Measurements from ENCODE around the gene DCPS. TPM values are rescaled to one million over a fixed set of nuclear protein-coding genes. Genes with fewer than 3 reads are reported as not detected.
"Not testable (repeated sequence)": the region's sequence is repeated elsewhere in the genome, so short reads cannot be mapped to it uniquely, and the experiment has no call there.

The DCPS gene
- total RNA-seq, 1 donor from 2014 or later, result 6.6 TPM

DNA sequence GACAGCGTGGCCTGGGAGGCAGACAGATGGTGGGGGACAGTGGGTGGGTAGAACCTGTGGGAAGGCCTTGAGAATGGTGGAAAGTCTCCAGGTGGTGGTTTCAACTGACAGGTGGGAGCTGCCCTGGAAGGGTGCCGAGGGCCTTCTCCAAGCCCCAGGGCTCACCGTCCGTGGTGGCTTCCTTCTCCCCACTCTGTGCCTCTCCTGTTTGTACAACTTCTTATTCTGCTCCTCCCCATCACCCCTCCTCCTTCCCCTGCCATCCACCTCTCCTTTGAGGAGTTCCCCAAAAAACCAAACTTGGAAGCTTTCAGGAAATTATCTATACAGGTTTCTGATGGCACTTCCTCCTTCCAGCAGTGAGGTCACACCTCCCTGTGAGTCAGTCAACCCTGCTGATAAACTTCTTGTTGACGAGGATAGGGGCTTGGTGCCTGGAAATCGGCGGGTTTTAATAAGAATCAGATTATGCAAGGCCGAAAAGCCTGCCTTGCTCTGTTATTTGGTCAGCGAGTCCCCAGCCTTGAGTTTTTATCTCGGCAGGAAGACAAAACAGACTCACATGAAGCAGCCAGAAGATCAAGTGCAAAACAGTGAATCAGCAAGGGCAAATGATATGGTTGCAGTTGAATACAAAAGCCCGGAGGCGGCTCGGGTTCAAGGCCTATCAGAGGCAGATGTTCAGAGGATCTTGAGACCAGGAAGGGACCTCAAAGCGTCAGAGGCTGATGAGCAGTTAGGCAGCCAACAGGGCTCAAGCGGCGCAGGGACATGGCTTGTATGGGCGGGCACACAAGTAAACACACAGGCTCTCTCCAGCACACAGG lies 42.1 kb downstream of the DCPS start:
- DNase-seq, result peak; percentile 69

DNA sequence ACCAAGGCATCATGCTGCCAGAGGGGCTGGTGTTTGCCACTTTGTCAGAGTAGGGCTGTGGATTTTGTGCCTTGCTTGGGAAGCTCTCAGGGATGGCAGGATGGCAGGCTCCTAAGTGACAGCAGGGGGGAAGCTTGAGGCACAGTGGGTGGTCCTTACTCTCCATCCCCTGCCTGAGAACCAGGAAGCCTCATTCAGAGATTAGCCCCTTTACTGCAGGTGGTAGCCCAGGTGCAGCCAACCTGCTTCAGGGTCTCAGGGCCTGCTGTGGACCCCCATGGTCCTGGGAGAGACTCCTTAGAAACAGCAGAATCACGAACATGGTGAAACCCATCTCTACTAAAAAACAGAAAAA lies 42.7 kb downstream of the DCPS start:
- no peak for DNase-seq

DNA sequence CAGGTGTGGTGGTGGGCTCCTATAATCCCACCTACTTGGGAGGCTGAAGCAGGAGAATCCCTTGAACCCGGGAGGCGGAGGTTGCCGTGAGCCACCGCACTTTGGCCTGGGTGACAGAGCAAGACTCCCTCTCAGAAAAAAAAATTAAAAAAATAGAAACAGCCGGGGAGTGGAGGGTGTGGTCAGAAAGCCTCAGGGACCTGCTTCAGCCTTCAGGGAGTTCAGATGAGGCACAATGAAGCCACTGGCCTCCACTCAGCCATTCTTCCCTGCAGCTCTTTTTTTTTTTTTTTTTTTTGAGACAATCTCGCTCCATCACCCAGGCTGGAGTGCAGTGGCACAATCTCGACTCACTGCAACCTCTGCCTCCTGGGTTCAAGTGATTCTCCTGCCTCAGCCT lies 43.1 kb downstream of the DCPS start:
- not testable (repeated sequence) for DNase-seq

DNA sequence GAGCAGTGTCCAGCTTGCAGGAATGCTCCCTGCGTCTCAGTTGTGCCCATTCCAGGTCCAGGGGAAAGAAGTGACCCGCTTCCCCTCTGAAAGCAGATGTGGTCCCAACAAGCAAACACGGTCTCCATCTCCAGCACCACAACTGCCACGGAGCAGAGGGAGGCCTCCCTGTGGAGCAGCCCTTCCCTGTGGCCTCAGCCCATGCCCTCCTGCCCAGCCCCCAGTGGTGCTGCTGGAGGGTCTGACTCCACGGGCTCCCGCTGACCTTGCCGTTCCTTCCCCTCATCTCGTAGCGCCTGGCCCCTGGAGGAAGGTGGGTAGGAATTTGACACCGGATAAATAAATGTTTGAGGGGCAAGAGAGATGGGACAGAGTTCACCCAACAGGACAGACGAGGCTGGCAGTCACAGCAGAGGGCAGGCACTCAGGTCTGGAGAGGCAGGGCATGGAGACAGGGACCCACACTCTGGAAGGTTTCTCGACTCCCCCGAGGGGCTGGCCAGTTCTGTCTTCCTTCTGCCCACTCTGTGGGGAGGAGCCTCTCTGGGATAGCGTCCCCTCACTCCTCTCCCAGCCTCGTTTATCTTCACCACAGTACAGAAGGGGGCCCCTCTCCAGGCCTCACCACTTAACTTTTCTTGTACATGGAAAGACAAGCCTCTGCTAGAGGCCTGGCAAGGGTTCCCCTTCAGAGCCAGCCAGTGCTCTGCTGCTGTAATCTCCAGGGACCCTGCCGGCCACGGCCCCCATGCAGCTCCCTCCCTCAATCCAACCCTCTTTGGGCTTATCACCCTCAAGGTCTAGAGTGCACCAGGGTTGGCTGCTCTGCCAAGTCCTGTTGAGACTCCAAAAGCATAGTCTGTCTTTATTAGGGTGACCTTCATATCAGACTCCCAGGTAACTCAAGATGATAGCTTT lies 44.1 kb downstream of the DCPS start:
- DNase-seq, result no peak

DNA sequence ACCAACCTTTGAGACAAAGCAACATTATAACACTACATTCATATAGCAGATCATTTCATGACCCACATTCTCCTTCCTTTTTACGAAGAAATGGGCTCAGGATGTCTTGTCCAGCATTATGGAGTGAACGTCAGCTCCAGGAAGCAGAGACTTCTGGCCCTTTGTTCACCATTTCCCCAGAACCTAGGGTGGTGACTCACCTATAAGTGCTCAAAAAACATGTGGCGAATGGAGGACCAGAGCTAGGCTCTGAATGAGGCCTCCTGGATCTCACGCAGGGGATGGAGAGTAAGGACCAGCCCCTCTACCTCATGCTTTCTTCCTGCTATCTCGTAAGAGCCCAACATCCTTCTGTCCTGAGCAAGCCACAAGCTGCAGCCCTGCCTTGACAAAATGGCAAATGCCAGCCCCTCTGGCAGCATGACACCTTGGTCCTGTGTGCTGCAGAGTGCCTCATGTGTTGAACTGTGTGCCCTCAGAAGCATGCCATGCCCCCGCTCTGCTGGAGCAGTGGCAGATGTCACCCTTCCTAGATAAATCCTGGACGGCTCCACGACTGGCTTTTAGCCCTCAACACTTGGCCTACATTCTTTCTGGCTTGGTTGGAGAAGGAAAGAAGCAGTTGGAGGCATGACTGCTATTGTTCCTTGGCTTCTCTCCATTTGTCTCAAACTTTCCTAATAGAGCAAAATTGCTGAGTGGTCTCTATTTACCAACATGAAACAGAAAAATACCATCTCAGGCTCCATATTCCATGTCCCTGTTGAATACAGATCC lies 45.1 kb downstream of the DCPS start:
- peak; percentile 92 for DNase-seq

DNA sequence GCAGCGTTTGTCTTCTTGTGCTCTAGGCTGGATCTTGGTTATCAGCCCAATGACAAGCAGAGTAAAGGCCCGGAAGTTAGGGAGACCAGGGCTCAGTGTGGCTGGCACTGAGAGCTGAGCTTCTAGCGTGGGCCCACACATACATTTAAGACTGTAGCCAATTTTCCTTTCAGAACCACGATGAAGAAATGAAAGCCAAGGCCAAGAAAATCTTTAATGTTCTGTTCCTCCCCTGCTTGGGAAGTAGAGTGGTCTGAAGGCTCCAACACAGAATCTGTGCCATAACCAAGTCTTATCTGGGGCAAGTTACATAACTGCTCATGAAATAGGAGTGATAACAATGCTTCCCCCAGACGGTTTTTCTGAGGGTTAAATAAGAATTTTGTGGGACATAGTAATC lies 47.0 kb downstream of the DCPS start:
- no peak for DNase-seq

DNA sequence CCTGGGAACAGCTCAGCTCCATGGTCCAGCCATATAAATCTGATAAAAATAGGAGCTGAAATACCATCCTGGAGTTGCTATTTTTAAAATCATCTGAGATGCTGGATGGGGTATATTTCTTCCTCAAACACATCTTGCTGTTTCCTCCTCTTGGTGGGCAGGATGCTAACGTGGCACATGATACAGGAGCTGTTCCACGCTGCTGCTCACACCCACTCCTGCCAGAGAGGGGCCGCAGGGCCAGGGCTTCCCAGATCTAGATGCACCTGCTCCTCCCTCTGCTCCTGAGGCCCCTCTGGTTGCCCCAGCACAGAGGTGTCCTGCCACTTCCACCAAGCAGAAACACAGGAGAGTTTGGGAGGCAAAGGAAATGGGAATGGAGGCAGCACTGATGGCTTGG lies 48.3 kb downstream of the DCPS start:
- no peak for DNase-seq

DNA sequence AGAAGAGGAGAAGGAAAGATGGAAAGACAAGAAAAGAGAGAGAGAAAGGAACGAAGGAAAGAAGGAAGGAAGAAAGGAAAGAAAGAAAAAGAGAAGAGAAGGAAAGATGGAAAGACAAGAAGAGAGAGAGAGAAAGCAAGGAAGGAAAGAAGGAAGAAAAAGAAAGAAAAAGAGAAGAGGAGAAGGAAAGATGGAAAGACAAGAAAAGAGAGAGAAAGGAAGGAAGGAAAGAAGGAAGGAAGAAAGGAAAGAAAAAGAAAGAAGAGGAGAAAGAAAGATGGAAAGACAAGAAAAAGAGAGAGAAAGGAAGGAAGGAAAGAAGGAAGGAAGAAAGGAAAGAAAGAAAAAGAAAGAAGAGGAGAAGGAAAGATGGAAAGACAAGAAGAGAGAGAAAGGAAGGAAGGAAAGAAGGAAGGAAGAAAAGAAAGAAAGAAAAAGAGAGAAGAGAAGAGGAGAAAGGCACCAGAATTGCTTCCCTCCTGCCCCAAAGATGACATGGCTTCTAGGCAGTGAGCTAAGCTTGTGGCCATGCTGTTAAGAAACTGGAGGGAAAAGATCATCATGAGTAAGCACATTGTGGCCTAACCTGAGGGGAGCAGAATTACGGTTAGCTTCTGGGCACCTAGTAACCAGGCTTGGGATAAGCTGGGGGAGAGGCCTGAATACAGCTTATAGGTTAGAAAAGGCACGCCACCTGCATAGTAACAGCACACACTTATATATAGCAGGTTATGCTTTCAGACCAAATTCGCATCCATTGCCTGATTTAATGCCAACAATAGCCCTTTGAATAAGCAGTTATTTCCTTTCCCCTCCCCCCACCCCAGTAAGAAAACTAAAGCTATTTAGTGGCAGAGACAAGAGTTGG lies 49.3 kb downstream of the DCPS start:
- DNase-seq, result peak; percentile 48

DNA sequence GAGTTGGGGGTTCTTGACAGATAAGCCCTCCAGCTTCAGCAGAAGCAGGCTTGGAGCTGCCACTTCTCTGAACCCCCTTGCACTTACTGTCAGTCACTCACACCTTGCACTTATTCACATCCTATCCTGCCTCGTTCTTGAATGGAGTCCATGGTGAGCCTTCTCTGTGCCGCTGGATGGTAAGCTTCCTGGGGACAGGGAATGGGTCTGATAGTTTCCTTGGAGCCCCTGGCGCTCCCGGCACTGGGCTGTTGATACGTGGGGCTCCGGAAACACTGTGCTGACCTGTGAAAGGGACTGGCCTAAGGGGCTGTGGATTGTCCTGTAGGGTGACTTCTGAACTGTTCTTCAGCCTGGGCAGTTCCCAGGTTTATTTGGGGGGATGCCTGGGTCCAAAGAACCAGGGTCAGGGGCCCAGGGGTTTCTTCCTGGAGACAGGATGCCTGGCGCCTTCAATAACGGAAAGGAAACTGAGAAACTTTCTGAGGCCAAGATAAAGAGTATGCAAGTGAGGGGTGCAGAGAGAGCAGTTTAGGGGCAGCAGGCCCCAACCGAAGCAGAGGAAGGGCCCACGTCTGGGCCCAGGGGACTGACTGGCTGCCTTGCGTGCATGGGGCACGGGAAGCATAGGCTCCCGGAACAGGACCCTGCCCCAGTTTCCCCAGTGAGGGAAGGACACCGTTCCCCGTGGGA lies 50.9 kb downstream of the DCPS start:
- peak; percentile 30 for DNase-seq

DNA sequence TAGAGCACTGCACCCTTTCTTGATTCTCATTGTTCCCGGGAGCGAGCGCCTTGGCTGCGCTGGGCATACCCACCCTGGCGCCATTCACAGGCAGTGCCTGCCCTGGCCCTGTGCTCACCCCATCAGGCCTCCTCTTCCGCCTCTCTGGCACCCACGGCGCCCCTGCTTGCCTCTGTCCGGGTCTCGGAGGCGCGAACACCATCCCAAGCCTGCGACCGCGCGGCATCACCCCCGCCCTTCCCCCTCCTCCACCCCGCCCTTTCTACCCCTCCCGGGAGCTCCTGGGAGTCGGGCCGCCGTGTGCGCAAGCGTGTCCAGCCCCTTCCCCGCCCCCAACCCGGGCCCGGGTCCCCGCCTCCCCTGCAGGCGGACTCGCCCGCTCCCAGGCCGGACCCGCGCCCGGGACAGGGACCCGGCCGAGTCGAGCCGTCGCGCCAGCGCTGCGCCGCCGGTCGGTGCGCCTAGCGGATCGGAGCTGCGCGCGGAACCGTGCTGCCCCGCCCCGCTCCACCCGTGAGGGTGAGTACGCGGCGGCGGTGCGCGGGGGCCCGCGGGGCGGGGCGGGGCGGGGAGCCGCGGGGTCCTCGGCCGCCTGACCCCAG lies 51.6 kb downstream of the DCPS start, which contains the start of gene ST3GAL4:
Gene ST3GAL4, plus strand, starts transcription at position 363 of the 602 bp plus-strand sequence. CDS start 50,470 bp downstream, outside the sequence.
- peak; percentile 78 for DNase-seq

DNA sequence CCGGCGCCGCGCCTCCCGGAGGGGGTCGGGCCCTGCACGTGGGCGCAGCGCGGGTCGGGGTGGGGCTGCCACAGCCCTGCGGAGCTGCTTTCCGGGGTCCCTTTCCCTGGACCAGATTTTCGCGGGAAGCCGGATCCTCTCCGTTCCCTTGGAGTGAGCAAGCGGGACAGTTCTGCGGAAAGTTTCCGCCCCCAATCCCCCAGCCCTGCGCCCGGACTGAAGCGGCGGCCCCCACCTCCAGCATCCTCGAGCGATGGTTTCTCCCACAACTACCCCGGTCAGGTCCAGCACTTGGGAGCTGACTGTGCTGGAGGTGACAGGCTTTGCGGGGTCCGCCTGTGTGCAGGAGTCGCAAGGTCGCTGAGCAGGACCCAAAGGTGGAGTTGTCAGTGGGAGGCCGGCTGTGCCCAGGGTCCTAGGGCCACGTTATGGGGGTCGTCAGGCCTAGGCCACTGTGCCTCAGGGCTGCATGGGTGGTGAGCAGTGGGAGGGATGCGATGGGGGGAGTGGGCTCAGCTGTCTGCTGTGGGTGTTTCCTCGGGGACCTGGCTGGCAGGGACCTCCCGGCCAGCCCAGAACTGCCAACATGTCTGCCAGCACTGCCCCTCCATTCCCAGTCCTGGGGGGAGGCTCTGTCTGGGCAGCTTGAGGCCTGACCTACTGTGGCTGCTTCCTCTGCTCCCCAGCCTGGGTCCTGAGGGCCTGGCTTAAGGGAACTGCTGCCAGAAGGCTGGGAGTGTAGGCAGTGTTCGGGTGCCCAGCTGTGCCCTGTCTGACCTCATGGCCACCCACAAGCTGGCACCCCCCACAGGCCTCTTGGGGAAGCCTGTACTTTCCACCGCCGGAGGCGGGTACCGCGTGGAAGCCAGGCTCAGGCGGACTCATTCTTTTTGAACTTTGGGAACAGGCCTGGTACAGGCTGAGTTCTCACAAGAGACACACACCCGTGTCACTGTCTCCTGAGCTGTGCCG lies 52.4 kb downstream of the DCPS start:
- DNase-seq, result peak; percentile 39

DNA sequence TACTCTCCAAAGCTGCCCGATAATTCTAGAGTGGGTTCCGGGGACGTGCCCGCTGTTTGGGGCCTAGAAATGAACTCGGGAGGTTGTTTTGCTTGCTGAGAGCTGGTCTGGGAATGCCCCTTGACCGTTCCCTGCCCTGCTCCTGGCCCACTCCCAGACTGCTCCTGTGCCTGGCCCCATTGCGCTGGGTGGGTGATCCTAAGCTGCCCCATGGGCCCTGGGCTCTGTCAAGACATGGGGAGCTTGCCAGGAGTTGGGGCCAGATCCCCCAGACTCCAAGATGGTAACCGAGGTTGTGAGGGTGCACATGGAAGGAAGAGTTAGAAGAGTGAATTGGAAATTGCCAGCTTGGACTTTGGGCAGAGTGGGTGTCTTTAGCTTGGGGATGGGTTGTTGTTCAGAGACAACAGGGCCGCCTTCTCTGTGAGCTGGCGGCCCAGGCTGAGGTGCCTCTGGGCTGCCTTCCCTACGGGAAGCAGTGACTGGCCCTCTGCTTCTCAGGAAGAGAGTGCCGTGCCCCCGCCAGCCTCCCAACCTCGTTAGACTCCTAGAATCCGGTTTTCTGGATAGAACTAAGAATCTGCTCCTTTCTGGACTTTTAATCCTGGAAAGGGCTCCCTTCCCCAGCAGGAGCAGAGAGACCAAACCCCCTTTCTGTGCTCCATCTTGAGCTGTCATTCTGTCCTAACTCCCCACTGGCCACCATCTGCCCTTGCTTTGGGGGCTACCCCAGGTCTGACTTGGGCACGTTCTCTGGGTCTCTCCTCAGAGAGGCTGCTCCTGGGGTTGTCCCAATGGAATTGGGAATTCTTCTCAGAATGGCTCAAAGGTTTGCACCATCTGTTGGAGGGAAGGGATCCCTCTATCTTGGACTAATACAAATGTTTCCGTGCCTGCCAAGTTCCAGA lies 53.4 kb downstream of the DCPS start:
- no peak for DNase-seq

DNA sequence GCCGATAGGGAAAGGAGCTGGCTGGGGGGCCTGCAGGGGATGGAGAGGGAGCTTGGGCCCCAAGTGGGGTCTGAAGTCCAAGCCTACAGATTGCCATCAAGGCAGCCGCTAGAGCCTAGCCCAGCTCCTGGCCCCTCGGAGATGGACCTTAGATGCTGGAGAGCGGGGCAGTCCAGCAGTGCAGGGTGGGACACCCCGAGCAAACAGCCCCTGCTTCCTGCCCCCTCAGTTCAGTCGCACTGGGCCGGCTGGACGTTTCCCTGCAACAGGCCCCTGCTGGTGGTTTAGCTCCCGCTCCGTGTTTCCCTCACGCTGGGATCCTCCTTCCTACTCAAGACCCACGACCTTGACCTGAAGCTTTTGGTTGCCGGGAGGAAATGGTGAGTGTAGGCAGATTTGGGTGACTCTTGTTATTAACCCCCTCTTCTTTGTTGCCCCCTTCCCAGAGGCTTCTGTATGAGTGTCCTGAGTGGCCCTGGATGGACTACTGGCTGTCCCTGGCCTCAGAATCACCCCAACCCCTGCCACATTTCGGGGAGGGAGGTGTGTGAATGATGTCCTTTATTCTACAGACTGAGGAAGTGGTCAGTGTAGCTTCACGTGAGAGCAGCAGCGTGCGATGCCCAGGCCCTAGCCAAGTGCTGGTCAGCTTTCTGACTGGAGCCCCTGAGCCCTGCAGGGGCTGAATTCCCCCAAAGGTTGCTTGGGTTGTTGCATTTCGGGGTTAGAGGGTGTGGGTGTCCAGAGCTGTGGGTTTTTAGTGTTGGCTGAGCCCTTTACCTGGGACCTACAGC lies 54.3 kb downstream of the DCPS start:
- no peak for DNase-seq

DNA sequence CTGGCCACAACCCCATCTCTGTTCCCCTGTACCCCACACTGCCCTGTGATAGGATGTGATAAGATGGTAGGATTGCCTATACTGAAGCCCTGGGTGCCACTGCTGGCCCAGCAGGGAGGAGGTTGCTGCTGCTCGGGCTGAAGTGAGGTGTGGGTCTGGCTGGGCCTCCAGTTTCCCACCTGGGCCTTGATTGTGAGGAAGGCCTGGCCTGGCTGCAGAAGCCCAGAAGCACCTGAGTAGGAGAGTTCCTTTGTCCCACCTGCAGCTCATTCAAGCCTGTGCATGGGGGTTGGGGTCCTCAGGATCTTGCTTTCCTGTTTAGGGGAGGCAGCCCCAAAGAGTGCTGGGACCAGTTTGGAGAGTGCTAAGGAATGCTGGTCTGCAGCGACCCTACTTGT lies 54.9 kb downstream of the DCPS start:
- no peak for DNase-seq

DNA sequence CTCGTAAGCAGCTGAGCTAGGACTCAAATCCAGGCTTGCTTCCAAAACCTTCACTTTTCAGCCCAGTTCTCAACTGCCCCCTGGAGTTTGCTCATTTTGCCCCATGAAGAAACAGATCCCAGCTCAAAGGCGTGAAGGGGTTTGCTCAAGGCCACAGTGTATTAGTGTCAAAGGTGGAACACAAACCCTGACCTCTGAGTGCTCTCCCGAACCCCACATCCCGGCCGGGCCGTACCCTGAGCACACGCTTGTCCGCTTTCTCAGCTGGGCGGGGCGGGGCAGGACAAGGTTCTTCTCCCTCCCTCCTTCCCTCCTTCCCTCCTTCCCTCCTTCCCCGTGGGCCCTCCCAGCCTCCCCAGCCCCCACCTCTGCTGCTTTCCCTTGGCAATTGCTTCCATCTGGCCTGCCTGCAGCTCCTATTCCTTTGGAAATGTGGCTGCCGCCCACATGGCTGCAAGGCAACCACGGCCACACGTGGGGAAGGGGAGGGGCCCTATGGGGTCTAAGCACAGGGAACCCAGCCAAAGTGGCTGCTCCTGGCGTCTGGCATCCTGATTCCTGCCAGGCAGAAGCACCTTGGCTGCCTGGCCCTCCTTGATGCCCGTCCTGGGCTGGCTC lies 55.7 kb downstream of the DCPS start:
- DNase-seq, result no peak

DNA sequence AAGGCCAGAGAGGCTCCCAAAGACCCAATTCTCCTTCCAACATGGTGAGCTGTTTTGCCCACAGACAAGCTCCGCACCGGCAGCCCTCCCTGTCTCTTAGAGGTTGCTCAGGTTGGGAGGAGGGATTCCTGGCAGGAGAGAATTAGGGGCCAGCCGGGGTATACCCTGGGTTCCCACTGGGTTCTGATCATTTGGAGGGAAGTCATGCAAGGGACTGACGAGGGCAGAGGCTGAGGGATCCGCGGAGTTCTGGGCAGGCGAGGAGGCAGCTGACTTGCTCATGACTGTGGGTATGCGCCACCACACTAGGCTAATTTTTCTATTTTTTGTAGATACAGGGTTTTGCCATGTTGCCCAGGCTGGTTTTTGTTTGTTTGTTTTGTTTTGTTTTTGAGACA lies 56.2 kb downstream of the DCPS start:
- no peak for DNase-seq

DNA sequence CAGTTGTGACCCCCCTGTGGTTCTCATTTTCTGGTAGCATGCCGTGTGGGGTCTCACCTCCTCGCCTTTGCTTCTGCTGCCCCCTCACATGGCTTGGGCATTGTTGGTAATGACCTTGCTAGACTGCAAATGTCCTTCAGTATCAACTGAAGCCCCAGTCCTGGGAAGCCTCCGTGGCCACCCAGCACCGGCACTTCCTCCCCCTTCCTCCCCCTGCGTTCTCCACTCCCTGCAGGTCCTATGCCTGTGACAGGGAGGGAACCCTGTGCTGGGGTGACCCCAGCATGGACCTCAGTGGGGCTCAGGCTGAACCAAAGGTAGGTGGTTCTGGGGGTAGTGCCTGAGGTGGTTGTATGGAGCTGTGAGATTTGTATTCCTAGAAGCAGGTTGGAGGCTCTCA lies 57.5 kb downstream of the DCPS start:
- no peak for DNase-seq

Measured in dermis blood vessel endothelial cell (primary cell).